ENCODE results near the gene ETFA. TPM values are rescaled to one million over a fixed set of nuclear protein-coding genes. Genes with fewer than 3 reads are reported as not detected.

Gene ETFA
- polyA plus RNA-seq, 3 donors = 62.1 to 178 (median 166) TPM

GRCh38 chr15:76252249-76252648 is 59.0 kb downstream of the ETFA start:
- H3K4me1 ChIP-seq (ENCODE audit: control insufficient read depth in 1 of 2, insufficient read depth in 2 of 2, low read length in 2 of 2) = no peaks in the 10 kb centered on the region
- H2AFZ ChIP-seq (ENCODE audit: insufficient read depth, low read depth, low read length, poor library complexity, severe bottlenecking) = no peak overlapping the region
- no peaks in the 10 kb centered on the region for H3K9me3 Mint-ChIP-seq
- peaks cover 15 to 23% of the 10 kb centered on the region in 2 donors for H3K36me3 Mint-ChIP-seq
- no peak overlapping the region for H3K27ac ChIP-seq (ENCODE audit: low read depth in 1 of 2, low read length in 2 of 2)
- peaks cover 4% of the 10 kb centered on the region for H4K20me1 ChIP-seq (ENCODE audit: insufficient read depth, low read length)
- no peaks in the 10 kb centered on the region for H3K27me3 Mint-ChIP-seq (ENCODE audit: low read depth in 3 of 3)
- TF ChIP-seq CTCF (IDR thresholded peaks at IDR 0.05) = no peak
- H3K9ac ChIP-seq (ENCODE audit: insufficient read depth, low read length, poor library complexity, severe bottlenecking) = no peak overlapping the region
- no peak overlapping the region for H3K4me3 ChIP-seq (replicated peaks in 1 of 3; ENCODE audit: low read depth in 2 of 3, low read length in 3 of 3)
- intact Hi-C loops (cut with micrococcal nuclease) = no loop called here
- no CpG with 5 or more reads among the region's 2 CpGs for WGBS (ENCODE audit: insufficient coverage)
- no peak for DNase-seq
- no peaks in the 10 kb centered on the region for H3K9me3 ChIP-seq (replicated peaks in 1 of 2; ENCODE audit: control insufficient read depth in 1 of 2, insufficient read depth in 1 of 2, low read length in 2 of 2)
- no peaks in the 10 kb centered on the region for H3K79me2 ChIP-seq (ENCODE audit: insufficient read depth, low read length)
- H3K4me2 ChIP-seq (replicated peaks; ENCODE audit: extremely low read depth, low read length, poor library complexity, severe bottlenecking) = no peak overlapping the region
- H3K36me3 ChIP-seq (replicated peaks in 1 of 2; ENCODE audit: control insufficient read depth in 1 of 2, insufficient read depth in 2 of 2, low read length in 2 of 2) = peaks cover 2 to 39% of the 10 kb centered on the region in 2 donors
- H3K27me3 ChIP-seq (ENCODE audit: control insufficient read depth in 2 of 2, insufficient read depth in 2 of 2, low read length in 2 of 2) = no peaks in the 10 kb centered on the region
- no peak overlapping the region for H3K4me3 Mint-ChIP-seq
- H3K4me1 Mint-ChIP-seq = no peaks in the 10 kb centered on the region
- H3K27ac Mint-ChIP-seq = peak overlapping the region in 1 of 7 donors; percentile 63

- DNase-seq = no peak
- Histone ChIP-seq H3K27me3 (ENCODE audit: control insufficient read depth in 2 of 2, insufficient read depth in 2 of 2, low read length in 2 of 2) (no peaks in the 10 kb centered on the region), H3K27ac (ENCODE audit: low read depth in 1 of 2, low read length in 2 of 2) (no peak overlapping the region), H3K79me2 (ENCODE audit: insufficient read depth, low read length) (no peaks in the 10 kb centered on the region), H3K9me3 (replicated peaks in 1 of 2; ENCODE audit: control insufficient read depth in 1 of 2, insufficient read depth in 1 of 2, low read length in 2 of 2) (no peaks in the 10 kb centered on the region), H4K20me1 (ENCODE audit: insufficient read depth, low read length) (peaks cover 4% of the 10 kb centered on the region), H3K4me1 (ENCODE audit: control insufficient read depth in 1 of 2, insufficient read depth in 2 of 2, low read length in 2 of 2) (no peaks in the 10 kb centered on the region), H3K4me3 (replicated peaks in 1 of 3; ENCODE audit: low read depth in 2 of 3, low read length in 3 of 3) (no peak overlapping the region), H3K36me3 (replicated peaks in 1 of 2; ENCODE audit: control insufficient read depth in 1 of 2, insufficient read depth in 2 of 2, low read length in 2 of 2) (peaks cover 2 to 42% of the 10 kb centered on the region in 2 donors), H2AFZ (ENCODE audit: insufficient read depth, low read depth, low read length, poor library complexity, severe bottlenecking) (no peak overlapping the region), H3K4me2 (replicated peaks; ENCODE audit: extremely low read depth, low read length, poor library complexity, severe bottlenecking) (no peak overlapping the region), H3K9ac (ENCODE audit: insufficient read depth, low read length, poor library complexity, severe bottlenecking) (no peak overlapping the region)
- intact Hi-C loops (cut with micrococcal nuclease) = no loop called here
- H3K4me3 Mint-ChIP-seq = no peak overlapping the region
- WGBS (ENCODE audit: insufficient coverage) = no CpG with 5 or more reads among the region's 4 CpGs
- H3K9me3 Mint-ChIP-seq = no peaks in the 10 kb centered on the region
- peaks cover 15 to 19% of the 10 kb centered on the region in 2 donors for H3K36me3 Mint-ChIP-seq
- TF ChIP-seq CTCF (IDR thresholded peaks at IDR 0.05) = no peak
- H3K4me1 Mint-ChIP-seq = no peaks in the 10 kb centered on the region
- no peak overlapping the region for H3K27ac Mint-ChIP-seq
- no peaks in the 10 kb centered on the region for H3K27me3 Mint-ChIP-seq (ENCODE audit: low read depth in 3 of 3)
Measured at GRCh38 chr15:76251717-76252116, 59.6 kb downstream of the ETFA start.
